IMR-90 (cell line): ENCODE measurements around the gene AGAP2. TPM values are rescaled to one million over a fixed set of nuclear protein-coding genes. Genes with fewer than 3 reads are reported as not detected.

Experiments
- ATAC-seq: fragments of 200-7000 bp; cut with Tn5 transposase; 2 replicates; pipeline ENCODE4 v1.9.1; 2020; ENCODE audit warnings: low read depth, mild to moderate bottlenecking, moderate library complexity
- BruUV-seq: library from RNA; stranded (reverse); fragments of 400-500 nt; replicated peaks from 2 replicates; lab custom pipeline; 2021; lab: Mats Ljungman, UMichigan
- CTCF ChIA-PET: fragments of 300-600 bp; formaldehyde crosslinking; extraction: SDS; loops from one replicate; lab custom pipeline; 2021; ENCODE audit warnings: antibody characterized with exemption; lab: Yijun Ruan, JAX
- POLR2A ChIA-PET: fragments of 300-600 bp; sonication (Branson Sonifier 250); formaldehyde crosslinking; loops from one replicate; lab custom pipeline; 2022; ENCODE audit warnings: antibody characterized with exemption; ENCODE audit not compliant: unreplicated experiment; lab: Charles Lee
- DNase-seq: peaks from one replicate; pipeline ENCODE4 v3.0.0; 2013
- H2AFZ ChIP-seq: replicated peaks from 2 replicates; pipeline ENCODE3; 2013; ENCODE audit warnings: low read length, mild to moderate bottlenecking; ENCODE audit not compliant: poor library complexity
- H2AK5ac ChIP-seq: 2 replicates; pipeline ENCODE4 v1.6.1; 2013; ENCODE audit warnings: low read depth, low read length, inconsistent platforms
- H2AK9ac ChIP-seq: replicated peaks from 2 replicates; pipeline ENCODE3; 2013; ENCODE audit warnings: mild to moderate bottlenecking, low read depth, low read length, moderate library complexity; ENCODE audit not compliant: poor library complexity
- H2BK120ac ChIP-seq: 2 replicates; pipeline ENCODE4 v1.6.1; 2013; ENCODE audit warnings: low read depth, low read length, inconsistent platforms
- H2BK15ac ChIP-seq: 3 replicates; pipeline ENCODE4 v1.6.1; 2013; ENCODE audit warnings: low read depth, low read length, inconsistent platforms
- H2BK20ac ChIP-seq: 2 replicates; pipeline ENCODE4 v1.6.1; 2013; ENCODE audit warnings: low read depth, mild to moderate bottlenecking, inconsistent platforms, low read length, moderate library complexity
- H2BK5ac ChIP-seq: 2 replicates; pipeline ENCODE4 v1.6.1; 2013; ENCODE audit warnings: mild to moderate bottlenecking, low read depth, low read length, inconsistent platforms; ENCODE audit not compliant: poor library complexity, severe bottlenecking
- H3K14ac ChIP-seq: replicated peaks from 2 replicates; pipeline ENCODE4 v1.6.1; 2013; ENCODE audit warnings: low read depth, low read length, inconsistent platforms
- H3K18ac ChIP-seq: 2 replicates; pipeline ENCODE4 v1.6.1; 2013; ENCODE audit warnings: low read depth, low read length, control low read depth
- H3K23ac ChIP-seq: 2 replicates; pipeline ENCODE4 v1.6.1; 2013; ENCODE audit warnings: low read depth, low read length, inconsistent platforms
- H3K27ac ChIP-seq: 2 replicates; pipeline ENCODE4 v1.5.1; 2013; ENCODE audit warnings: mild to moderate bottlenecking, control low read depth, low read length; ENCODE audit not compliant: insufficient read depth
- H3K27me3 ChIP-seq: 2 replicates; pipeline ENCODE4 v1.6.1; 2013; ENCODE audit warnings: low read length; ENCODE audit not compliant: control insufficient read depth, insufficient read depth
- H3K36me3 ChIP-seq: 2 replicates; pipeline ENCODE4 v1.6.1; 2013; ENCODE audit warnings: low read length, mixed read lengths; ENCODE audit not compliant: control insufficient read depth, insufficient read depth
- H3K4ac ChIP-seq: 2 replicates; pipeline ENCODE4 v1.6.1; 2013; ENCODE audit warnings: low read depth, low read length, inconsistent platforms
- H3K4me1 ChIP-seq: 2 replicates; pipeline ENCODE4 v1.6.1; 2013; ENCODE audit warnings: low read length, mixed read lengths; ENCODE audit not compliant: control insufficient read depth, insufficient read depth
- H3K4me2 ChIP-seq: 2 replicates; pipeline ENCODE4 v1.6.1; 2013; ENCODE audit warnings: low read depth, mild to moderate bottlenecking, control low read depth, low read length, moderate library complexity
- H3K4me3 ChIP-seq: 2 replicates; pipeline ENCODE4 v1.5.1; 2013; ENCODE audit warnings: low read depth, mild to moderate bottlenecking, control low read depth, low read length, moderate library complexity; ENCODE audit not compliant: insufficient read depth
- H3K56ac ChIP-seq: 2 replicates; pipeline ENCODE4 v1.6.1; 2013; ENCODE audit warnings: low read length, inconsistent platforms; ENCODE audit not compliant: insufficient read depth; ENCODE audit errors: extremely low read depth
- H3K79me1 ChIP-seq, 2 experiments: 2 replicates each; pipeline ENCODE4 v1.6.1; 2013; ENCODE audit warnings: low read length in 2 of 2, inconsistent platforms in 1 of 2, low read depth in 1 of 2
- H3K9ac ChIP-seq: 2 replicates; pipeline ENCODE4 v1.6.1; 2013; ENCODE audit warnings: low read depth, low read length, control low read depth
- H3K9me1 ChIP-seq: 2 replicates; pipeline ENCODE4 v1.6.1; 2013; ENCODE audit warnings: low read length, inconsistent platforms; ENCODE audit not compliant: insufficient read depth
- H3K9me3 ChIP-seq: 2 replicates; pipeline ENCODE4 v1.6.1; 2013; ENCODE audit warnings: low read length; ENCODE audit not compliant: control insufficient read depth, insufficient read depth
- H4K20me1 ChIP-seq: 2 replicates; pipeline ENCODE4 v1.6.1; 2013; ENCODE audit warnings: low read length, inconsistent platforms; ENCODE audit not compliant: insufficient read depth
- H4K5ac ChIP-seq: 2 replicates; pipeline ENCODE4 v1.6.1; 2013; ENCODE audit warnings: mild to moderate bottlenecking, low read depth, low read length, control low read depth
- H4K8ac ChIP-seq, 2 experiments: 2 replicates each; pipeline ENCODE4 v1.6.1; 2013; ENCODE audit warnings: low read depth in 2 of 2, low read length in 2 of 2, control low read depth in 1 of 2, inconsistent platforms in 1 of 2
- H4K91ac ChIP-seq: 2 replicates; pipeline ENCODE4 v1.6.1; 2013; ENCODE audit warnings: low read depth, low read length, inconsistent platforms; ENCODE audit not compliant: insufficient read depth
- BHLHE40 ChIP-seq: fragments of 150-350 bp; IDR thresholded peaks from 2 replicates; pipeline ENCODE4 v1.6.1; 2016; ENCODE audit warnings: mild to moderate bottlenecking, low read depth, low read length
- NFE2L2 ChIP-seq: fragments of 150-350 bp; IDR thresholded peaks from 2 replicates; pipeline ENCODE4 v1.6.1; 2016; ENCODE audit warnings: low read depth, mild to moderate bottlenecking, low read length
- RAD21 ChIP-seq: IDR thresholded peaks from 2 replicates; pipeline ENCODE4 v1.6.1; 2012; ENCODE audit warnings: low read length, improper control_type of control experiment
- RCOR1 ChIP-seq: IDR thresholded peaks from 2 replicates; pipeline ENCODE4 v1.6.1; 2012; ENCODE audit warnings: mild to moderate bottlenecking, low read length, improper control_type of control experiment; ENCODE audit not compliant: insufficient replicate concordance
- RFX5 ChIP-seq: IDR thresholded peaks from 2 replicates; pipeline ENCODE4 v1.8.0; 2012; ENCODE audit warnings: low read depth, mild to moderate bottlenecking, low read length, moderate library complexity
- WGBS, 2 experiments: methylation state at CpG; one replicate each; pipeline versions ENCODE4 v1.1.5 to v1.1.7; 2013; ENCODE audit warnings: missing lambda C conversion rate in 2 of 2; ENCODE audit not compliant: insufficient read length in 1 of 2; ENCODE audit errors: extremely low coverage in 2 of 2; 5-methylcytosine and 5-hydroxymethylcytosine counted together
- dilution Hi-C: fragments of 300-500 bp; cut with HindIII; formaldehyde crosslinking; loops from one replicate; pipeline ENCODE4 v1.14.3; 2018; ENCODE audit warnings: low sequenced_read_pairs; ENCODE audit not compliant: unreplicated experiment
- in situ Hi-C: fragments of 300-500 bp; cut with MboI; formaldehyde crosslinking; loops from 3 replicates; pipeline ENCODE4 v1.14.3; 2019; ENCODE audit warnings: low sequenced_read_pairs, inconsistent platforms, mixed read lengths
- intact Hi-C: fragments of 100-400 bp; cut with micrococcal nuclease; formaldehyde crosslinking; loops from 2 replicates; pipeline ENCODE4 v1.10.0; 2022
- polyA plus RNA-seq, 3 experiments: library from polyadenylated mRNA; depleted of rRNA; stranded (reverse); fragments of >200 nt; gene quantifications; 2 replicates each; pipeline ENCODE4 v1.2.3, GENCODE V29; 2012; ENCODE audit warnings: low replicate concordance in 1 of 3
- total RNA-seq: library from RNA; depleted of rRNA; stranded (reverse); fragments of >200 nt; gene quantifications from 2 replicates; pipeline ENCODE4 v1.2.3, GENCODE V29; 2012

The AGAP2 gene
- total and polyA plus RNA-seq, 2 of the 4 experiments (the other 2 are of a cell fraction) = 0.03 to 0.18 TPM

DNA sequence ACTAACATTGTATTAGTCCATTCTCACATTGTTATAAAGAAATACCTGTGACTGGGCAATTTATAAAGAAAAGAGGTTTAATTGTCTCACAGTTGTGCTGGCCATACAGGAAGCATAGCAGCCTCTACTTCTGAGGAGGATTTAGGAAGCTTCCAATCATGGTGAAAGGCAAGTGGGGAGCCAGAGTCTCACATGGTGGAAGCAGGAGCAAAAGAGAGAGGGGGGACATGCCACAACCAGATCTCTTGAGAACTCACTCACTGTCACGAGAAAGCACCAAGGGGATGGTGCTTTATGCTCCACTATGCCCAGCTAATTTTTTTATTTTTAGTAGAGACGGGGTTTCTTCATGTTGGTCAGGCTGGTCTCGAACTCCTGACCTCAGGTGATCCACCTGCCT, 31.3 kb downstream of the AGAP2 start:
- no peak overlapping the region for H4K8ac ChIP-seq
- H4K91ac ChIP-seq = no peak overlapping the region
- ATAC-seq (no peak), DNase-seq (no peak)
- no peaks in the 10 kb centered on the region for H3K4me1 ChIP-seq
- no peak overlapping the region for H2BK120ac ChIP-seq
- no peak overlapping the region for H2BK20ac ChIP-seq
- intact Hi-C loops (no loop called here), dilution Hi-C loops (no loop called here), in situ Hi-C loops (no loop called here)
- H3K4me3 ChIP-seq = no peak overlapping the region
- H2AK9ac ChIP-seq = no peak overlapping the region
- BruUV-seq = no TSS peak
- no peak overlapping the region for H3K18ac ChIP-seq
- H3K27me3 ChIP-seq = no peaks in the 10 kb centered on the region
- H3K27ac ChIP-seq = no peak overlapping the region
- no peak overlapping the region for H2AK5ac ChIP-seq
- WGBS, 2 experiments = 83% methylated on average over 1 of the region's 3 CpGs; no CpG with 5 or more reads in 1 of the 2 experiments
- no peaks in the 10 kb centered on the region for H4K20me1 ChIP-seq
- POLR2A ChIA-PET = no interaction called here
- TF ChIP-seq RCOR1 = no peak
- no peak for TF ChIP-seq RFX5
- no peak for TF ChIP-seq RAD21
- no peak for TF ChIP-seq BHLHE40
- TF ChIP-seq NFE2L2 = no peak
- CTCF ChIA-PET = interaction anchor here (1.2 kb wide), 1 partner anchor 9 kb away, joined by 4 read pairs; no protein-coding TSS in a partner anchor
- no peaks in the 10 kb centered on the region for H3K79me1 ChIP-seq
- H3K23ac ChIP-seq = no peak overlapping the region
- H4K5ac ChIP-seq = no peak overlapping the region
- H2BK15ac ChIP-seq = no peak overlapping the region
- no peak overlapping the region for H3K9ac ChIP-seq
- H3K36me3 ChIP-seq = peaks cover 10% of the 10 kb centered on the region; the same call in 1 of the 2 replicates
- H2BK5ac ChIP-seq = no peak overlapping the region
- no peak overlapping the region for H3K56ac ChIP-seq
- no peak overlapping the region for H3K4ac ChIP-seq
- H3K4me2 ChIP-seq = no peak overlapping the region
- H2AFZ ChIP-seq = no peak overlapping the region
- no peaks in the 10 kb centered on the region for H3K9me1 ChIP-seq
- no peaks in the 10 kb centered on the region for H3K9me3 ChIP-seq
- H3K14ac ChIP-seq = no peak overlapping the region
